ENCODE measurements around the gene CACHD1. TPM values are rescaled to one million over a fixed set of nuclear protein-coding genes. Genes with fewer than 3 reads are reported as not detected.

Gene CACHD1
- polyA plus RNA-seq, 1 of the 3 experiments (the other 2 are of a cell fraction) = 2.2 TPM

GRCh38 chr1:64663668-64664067 lies 193.7 kb downstream of the CACHD1 start:
- Histone ChIP-seq H3K9ac (no peak overlapping the region), H3K27ac (ENCODE audit: low read depth in 2 of 2, low read length in 1 of 2) (no peak overlapping the region; a peak in 1 of 4 replicates), H3F3A (replicated peaks; ENCODE audit: insufficient read depth) (no peaks in the 10 kb centered on the region), H3K4me2 (no peak overlapping the region), H3K27me3 (ENCODE audit: insufficient read depth) (no peaks in the 10 kb centered on the region), H3K79me2 (ENCODE audit: insufficient read depth) (no peaks in the 10 kb centered on the region), H2AFZ (ENCODE audit: low read depth) (no peak overlapping the region), H3K36me3 (replicated peaks in 1 of 2; ENCODE audit: control insufficient read depth in 1 of 2, insufficient read depth in 2 of 2, low read length in 1 of 2) (peaks cover 5 to 37% of the 10 kb centered on the region in 2 experiments), H3K4me1 (ENCODE audit: control insufficient read depth in 1 of 2, insufficient read depth in 2 of 2, low read depth in 1 of 2, low read length in 1 of 2) (peaks cover 0 to 9% of the 10 kb centered on the region in 2 experiments; a peak in 2 of 4 replicates), H3K9me3 (no peaks in the 10 kb centered on the region), H4K20me1 (ENCODE audit: insufficient read depth) (no peaks in the 10 kb centered on the region), H3K4me3 (ENCODE audit: low read depth in 2 of 2, low read length in 1 of 2) (no peak overlapping the region), H3K9me2 (no peaks in the 10 kb centered on the region)
- CTCF ChIA-PET = interaction anchor here (0.8 to 6.8 kb wide), 11 partner anchors 8 to 333 kb away, joined by 3 to 48 read pairs (median 3); no protein-coding TSS in a partner anchor
- 91% methylated on average over 7 of the region's 7 CpGs for WGBS (ENCODE audit: low lambda C conversion rate)
- peak; percentile 42 for DNase-seq
- TF ChIP-seq SMC3 (IDR thresholded peaks at IDR 0.05; ENCODE audit: low read depth, low read length) = peak; percentile 33; the same call in 1 of the 2 replicates
- no peak for TF ChIP-seq SIN3A (IDR thresholded peaks at IDR 0.05; ENCODE audit: borderline replicate concordance, low read depth, low read length)
- TF ChIP-seq RAD21 (IDR thresholded peaks at IDR 0.05; ENCODE audit: low read length) = peak; percentile 40; the same call in 1 of the 2 replicates
- peak; percentile 42 for TF ChIP-seq CTCF (IDR thresholded peaks at IDR 0.05)
- POLR2A ChIA-PET = no interaction called here

- 92% methylated on average over 6 of the region's 6 CpGs for WGBS (ENCODE audit: low lambda C conversion rate)
- no peaks in the 10 kb centered on the region for H3K79me2 ChIP-seq (ENCODE audit: insufficient read depth)
- H3K9ac ChIP-seq = no peak overlapping the region
- no peaks in the 10 kb centered on the region for H3K9me2 ChIP-seq
- no peak for DNase-seq
- H3K9me3 ChIP-seq = no peaks in the 10 kb centered on the region
- peak overlapping the region in 1 of 2 experiments; percentile 28; a peak in 1 of 4 replicates for H3K27ac ChIP-seq (ENCODE audit: low read depth in 2 of 2, low read length in 1 of 2)
- peaks cover 0 to 9% of the 10 kb centered on the region in 2 experiments; a peak in 2 of 4 replicates for H3K4me1 ChIP-seq (ENCODE audit: control insufficient read depth in 1 of 2, insufficient read depth in 2 of 2, low read depth in 1 of 2, low read length in 1 of 2)
- no peaks in the 10 kb centered on the region for H3K27me3 ChIP-seq (ENCODE audit: insufficient read depth)
- no peak overlapping the region for H3K4me3 ChIP-seq (ENCODE audit: low read depth in 2 of 2, low read length in 1 of 2)
- no peaks in the 10 kb centered on the region for H3F3A ChIP-seq (replicated peaks; ENCODE audit: insufficient read depth)
- no peak for TF ChIP-seq RXRA (IDR thresholded peaks at IDR 0.05; ENCODE audit: borderline replicate concordance, low read depth)
- ChIA-PET POLR2A (no interaction called here), CTCF (interaction anchor here (0.8 to 6.8 kb wide), 11 partner anchors 8 to 333 kb away, joined by 3 to 48 read pairs (median 3); no protein-coding TSS in a partner anchor)
- no peak overlapping the region for H3K4me2 ChIP-seq
- no peak overlapping the region for H2AFZ ChIP-seq (ENCODE audit: low read depth)
- peaks cover 5 to 30% of the 10 kb centered on the region in 2 experiments for H3K36me3 ChIP-seq (replicated peaks in 1 of 2; ENCODE audit: control insufficient read depth in 1 of 2, insufficient read depth in 2 of 2, low read length in 1 of 2)
- H4K20me1 ChIP-seq (ENCODE audit: insufficient read depth) = no peaks in the 10 kb centered on the region
These were observed 194.4 kb downstream of the CACHD1 start for GRCh38 chr1:64664299-64664698.

- H3K4me3 ChIP-seq (ENCODE audit: low read depth in 2 of 2, low read length in 1 of 2) = no peak overlapping the region
- no peaks in the 10 kb centered on the region for H3K27me3 ChIP-seq (ENCODE audit: insufficient read depth)
- H2AFZ ChIP-seq (ENCODE audit: low read depth) = no peak overlapping the region
- H3K27ac ChIP-seq (ENCODE audit: low read depth in 2 of 2, low read length in 1 of 2) = no peak overlapping the region
- WGBS (ENCODE audit: low lambda C conversion rate) = 85% methylated on average over 3 of the region's 3 CpGs
- H3K9me3 ChIP-seq = no peaks in the 10 kb centered on the region
- H3K9ac ChIP-seq = no peak overlapping the region
- H3K4me1 ChIP-seq (ENCODE audit: control insufficient read depth in 1 of 2, insufficient read depth in 2 of 2, low read depth in 1 of 2, low read length in 1 of 2) = no peaks in the 10 kb centered on the region; a peak in 1 of 4 replicates
- peaks cover 8 to 29% of the 10 kb centered on the region in 2 experiments for H3K36me3 ChIP-seq (replicated peaks in 1 of 2; ENCODE audit: control insufficient read depth in 1 of 2, insufficient read depth in 2 of 2, low read length in 1 of 2)
- CTCF ChIA-PET = interaction anchor here (0.6 kb wide), 1 partner anchor 221 kb away, joined by 3 read pairs; no protein-coding TSS in a partner anchor
- H3K9me2 ChIP-seq = no peaks in the 10 kb centered on the region
- DNase-seq = no peak
- TF ChIP-seq GATA2 (CRISPR knock-in tag; IDR thresholded peaks at IDR 0.05) (no peak), GABPA (IDR thresholded peaks at IDR 0.05; ENCODE audit: low read depth) (no peak), RXRA (IDR thresholded peaks at IDR 0.05; ENCODE audit: borderline replicate concordance, low read depth) (no peak)
- POLR2A ChIA-PET = no interaction called here
- no peaks in the 10 kb centered on the region for H4K20me1 ChIP-seq (ENCODE audit: insufficient read depth)
- no peaks in the 10 kb centered on the region for H3F3A ChIP-seq (replicated peaks; ENCODE audit: insufficient read depth)
- no peaks in the 10 kb centered on the region for H3K79me2 ChIP-seq (ENCODE audit: insufficient read depth)
- no peak overlapping the region for H3K4me2 ChIP-seq
These were observed 199.3 kb downstream of the CACHD1 start for GRCh38 chr1:64669098-64669675.
